Esophagus squamous epithelium (tissue), 4 donors: Measurements from ENCODE around the gene SH3PXD2B.

Experiments
- POLR2A ChIP-seq, 4 donors: fragments of 450-650 bp; IDR thresholded peaks; one replicate each; pipeline ENCODE4 v1.6.1; 2017; ENCODE audit warnings: antibody characterized with exemption in 4 of 4, mild to moderate bottlenecking in 4 of 4, moderate library complexity in 3 of 4
- TF ChIP-seq, protein P1 (sequence below), 6 experiments: fragments of 450-650 bp in 4 of 6; fragments of 200-600 bp in 2 of 6; sonication (generic) in 2 of 6; IDR thresholded peaks; one replicate each; pipeline ENCODE4 v1.5.1; 2016 to 2019; ENCODE audit warnings: antibody characterized with exemption in 6 of 6, mild to moderate bottlenecking in 4 of 6, moderate library complexity in 4 of 6

DNA sequence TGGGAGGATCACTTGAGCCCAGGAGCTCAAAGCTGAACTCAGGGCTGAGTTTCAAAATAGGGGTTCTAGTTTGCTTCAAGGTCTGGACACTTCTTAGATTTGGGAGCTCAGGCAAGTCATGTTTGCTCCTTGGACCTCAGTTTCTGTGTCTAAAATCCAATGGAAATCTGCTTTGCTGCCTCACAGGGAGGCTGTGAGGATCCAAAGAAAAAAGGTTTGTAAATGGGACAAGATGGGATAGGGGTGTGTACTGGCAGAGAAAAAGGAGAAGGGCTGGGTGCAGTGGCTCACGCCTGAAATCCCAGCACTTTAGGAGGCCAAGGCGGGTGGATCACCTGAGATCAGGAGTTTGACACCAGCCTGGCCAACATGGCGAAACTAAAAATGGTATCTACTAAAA lies 39.6 kb upstream of the SH3PXD2B start:
- TF ChIP-seq, protein P1, sequence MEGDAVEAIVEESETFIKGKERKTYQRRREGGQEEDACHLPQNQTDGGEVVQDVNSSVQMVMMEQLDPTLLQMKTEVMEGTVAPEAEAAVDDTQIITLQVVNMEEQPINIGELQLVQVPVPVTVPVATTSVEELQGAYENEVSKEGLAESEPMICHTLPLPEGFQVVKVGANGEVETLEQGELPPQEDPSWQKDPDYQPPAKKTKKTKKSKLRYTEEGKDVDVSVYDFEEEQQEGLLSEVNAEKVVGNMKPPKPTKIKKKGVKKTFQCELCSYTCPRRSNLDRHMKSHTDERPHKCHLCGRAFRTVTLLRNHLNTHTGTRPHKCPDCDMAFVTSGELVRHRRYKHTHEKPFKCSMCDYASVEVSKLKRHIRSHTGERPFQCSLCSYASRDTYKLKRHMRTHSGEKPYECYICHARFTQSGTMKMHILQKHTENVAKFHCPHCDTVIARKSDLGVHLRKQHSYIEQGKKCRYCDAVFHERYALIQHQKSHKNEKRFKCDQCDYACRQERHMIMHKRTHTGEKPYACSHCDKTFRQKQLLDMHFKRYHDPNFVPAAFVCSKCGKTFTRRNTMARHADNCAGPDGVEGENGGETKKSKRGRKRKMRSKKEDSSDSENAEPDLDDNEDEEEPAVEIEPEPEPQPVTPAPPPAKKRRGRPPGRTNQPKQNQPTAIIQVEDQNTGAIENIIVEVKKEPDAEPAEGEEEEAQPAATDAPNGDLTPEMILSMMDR (IDR thresholded peaks at IDR 0.05), result no peak
- TF ChIP-seq POLR2A (IDR thresholded peaks at IDR 0.05), result no peak
